ENCODE data around the gene IDH3B. TPM values are rescaled to one million over a fixed set of nuclear protein-coding genes. Genes with fewer than 3 reads are reported as not detected.
"Not testable (repeated sequence)": the region's sequence is repeated elsewhere in the genome, so short reads cannot be mapped to it uniquely, and the experiment has no call there.

IDH3B gene
- total RNA-seq, 1 donor from 2014 or later = 101 TPM

DNA sequence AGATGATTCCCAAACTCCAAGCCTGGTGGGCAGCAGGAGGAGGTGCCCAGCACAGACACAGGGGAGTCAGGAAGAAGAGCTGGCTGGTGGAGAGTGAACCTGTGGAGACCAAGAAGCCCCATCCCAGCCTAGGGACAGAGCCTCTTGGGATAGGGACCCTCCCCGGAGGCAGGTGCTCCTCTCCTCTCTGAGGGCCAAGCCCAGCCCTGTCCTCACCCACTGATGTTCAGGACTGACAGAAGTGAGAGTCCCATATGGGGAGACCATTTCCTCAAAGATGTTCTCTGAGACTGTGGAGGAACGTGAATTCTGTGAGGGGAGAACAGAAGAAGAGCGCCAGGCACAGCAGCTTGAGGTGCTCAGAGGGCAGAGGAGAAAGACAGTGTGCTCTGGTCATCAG is 26.2 kb upstream of the IDH3B start:
- peaks cover 82% of the 10 kb centered on the region for H3K27me3 Mint-ChIP-seq
- TF ChIP-seq, protein P1, sequence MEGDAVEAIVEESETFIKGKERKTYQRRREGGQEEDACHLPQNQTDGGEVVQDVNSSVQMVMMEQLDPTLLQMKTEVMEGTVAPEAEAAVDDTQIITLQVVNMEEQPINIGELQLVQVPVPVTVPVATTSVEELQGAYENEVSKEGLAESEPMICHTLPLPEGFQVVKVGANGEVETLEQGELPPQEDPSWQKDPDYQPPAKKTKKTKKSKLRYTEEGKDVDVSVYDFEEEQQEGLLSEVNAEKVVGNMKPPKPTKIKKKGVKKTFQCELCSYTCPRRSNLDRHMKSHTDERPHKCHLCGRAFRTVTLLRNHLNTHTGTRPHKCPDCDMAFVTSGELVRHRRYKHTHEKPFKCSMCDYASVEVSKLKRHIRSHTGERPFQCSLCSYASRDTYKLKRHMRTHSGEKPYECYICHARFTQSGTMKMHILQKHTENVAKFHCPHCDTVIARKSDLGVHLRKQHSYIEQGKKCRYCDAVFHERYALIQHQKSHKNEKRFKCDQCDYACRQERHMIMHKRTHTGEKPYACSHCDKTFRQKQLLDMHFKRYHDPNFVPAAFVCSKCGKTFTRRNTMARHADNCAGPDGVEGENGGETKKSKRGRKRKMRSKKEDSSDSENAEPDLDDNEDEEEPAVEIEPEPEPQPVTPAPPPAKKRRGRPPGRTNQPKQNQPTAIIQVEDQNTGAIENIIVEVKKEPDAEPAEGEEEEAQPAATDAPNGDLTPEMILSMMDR (conservative IDR thresholded peaks at IDR 0.05) = no peak
- no peaks in the 10 kb centered on the region for H3K9me3 Mint-ChIP-seq
- peaks cover 12% of the 10 kb centered on the region for H3K4me1 Mint-ChIP-seq (ENCODE audit: unreplicated experiment)
- no peak overlapping the region for H3K4me3 Mint-ChIP-seq
- DNase-seq (ENCODE audit: extremely low spot score, unreplicated experiment) = no peak
- no peak overlapping the region for H3K27ac Mint-ChIP-seq
- H3K36me3 Mint-ChIP-seq = no peaks in the 10 kb centered on the region

GRCh38 chr20:2688041-2688591 is 24.1 kb upstream of the IDH3B start:
- DNase-seq (ENCODE audit: extremely low spot score, unreplicated experiment) = no peak
- Mint-ChIP-seq H3K36me3 (no peaks in the 10 kb centered on the region), H3K27ac (no peak overlapping the region), H3K9me3 (no peaks in the 10 kb centered on the region), H3K27me3 (peaks cover 79% of the 10 kb centered on the region), H3K4me3 (no peak overlapping the region), H3K4me1 (ENCODE audit: unreplicated experiment) (peaks cover 7% of the 10 kb centered on the region)
- TF ChIP-seq, protein P1 (conservative IDR thresholded peaks at IDR 0.05) = peak; percentile 82

- TF ChIP-seq, protein P1 (conservative IDR thresholded peaks at IDR 0.05) = no peak
- no peak overlapping the region for H3K27ac Mint-ChIP-seq
- DNase-seq (ENCODE audit: extremely low spot score, unreplicated experiment) = no peak
- H3K9me3 Mint-ChIP-seq = no peaks in the 10 kb centered on the region
- H3K4me3 Mint-ChIP-seq = no peak overlapping the region
- H3K27me3 Mint-ChIP-seq = peaks cover 85% of the 10 kb centered on the region
- peaks cover 7% of the 10 kb centered on the region for H3K4me1 Mint-ChIP-seq (ENCODE audit: unreplicated experiment)
- no peaks in the 10 kb centered on the region for H3K36me3 Mint-ChIP-seq
Measured at GRCh38 chr20:2687514-2687913, 23.5 kb upstream of the IDH3B start.

- H3K27ac Mint-ChIP-seq; DNase-seq (ENCODE audit: extremely low spot score, unreplicated experiment); H3K4me3 Mint-ChIP-seq; H3K36me3 Mint-ChIP-seq; H3K9me3 Mint-ChIP-seq; H3K4me1 Mint-ChIP-seq (ENCODE audit: unreplicated experiment): not testable (repeated sequence)
- H3K27me3 Mint-ChIP-seq = peaks cover 80% of the 10 kb centered on the region
Measured at GRCh38 chr20:2684817-2685216, 20.8 kb upstream of the IDH3B start.

DNA sequence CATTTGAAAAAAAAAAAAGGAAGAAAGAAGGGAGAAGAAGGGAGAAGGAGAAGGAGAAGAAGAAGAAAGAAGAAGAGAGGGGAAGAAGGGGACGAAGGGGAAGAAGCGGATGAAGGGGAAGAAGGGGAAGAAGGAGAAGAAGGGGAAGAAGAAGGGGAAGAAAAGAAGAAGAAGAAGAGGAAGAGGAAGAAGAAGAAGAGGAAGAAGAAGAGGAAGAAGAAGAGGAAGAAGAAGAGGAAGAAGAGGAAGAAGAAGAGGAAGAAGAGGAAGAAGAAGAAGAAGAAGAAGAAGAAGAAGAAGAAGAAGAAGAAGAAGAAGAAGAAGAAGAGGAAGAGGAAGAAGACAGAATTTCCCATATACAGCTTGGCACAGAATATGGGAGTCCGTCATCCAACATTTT is 18.0 kb upstream of the IDH3B start:
- peaks cover 68% of the 10 kb centered on the region for H3K27me3 Mint-ChIP-seq
- H3K27ac Mint-ChIP-seq; H3K9me3 Mint-ChIP-seq; DNase-seq (ENCODE audit: extremely low spot score, unreplicated experiment); H3K4me1 Mint-ChIP-seq (ENCODE audit: unreplicated experiment); H3K36me3 Mint-ChIP-seq; H3K4me3 Mint-ChIP-seq: not testable (repeated sequence)

GRCh38 chr20:2680046-2680445 is 16.0 kb upstream of the IDH3B start:
- Mint-ChIP-seq H3K36me3 (no peaks in the 10 kb centered on the region), H3K4me1 (ENCODE audit: unreplicated experiment) (no peaks in the 10 kb centered on the region), H3K4me3 (no peak overlapping the region), H3K27me3 (peaks cover 56% of the 10 kb centered on the region), H3K27ac (no peak overlapping the region), H3K9me3 (no peaks in the 10 kb centered on the region)
- DNase-seq (ENCODE audit: extremely low spot score, unreplicated experiment) = no peak
- TF ChIP-seq, protein P1 (conservative IDR thresholded peaks at IDR 0.05) = no peak

DNA sequence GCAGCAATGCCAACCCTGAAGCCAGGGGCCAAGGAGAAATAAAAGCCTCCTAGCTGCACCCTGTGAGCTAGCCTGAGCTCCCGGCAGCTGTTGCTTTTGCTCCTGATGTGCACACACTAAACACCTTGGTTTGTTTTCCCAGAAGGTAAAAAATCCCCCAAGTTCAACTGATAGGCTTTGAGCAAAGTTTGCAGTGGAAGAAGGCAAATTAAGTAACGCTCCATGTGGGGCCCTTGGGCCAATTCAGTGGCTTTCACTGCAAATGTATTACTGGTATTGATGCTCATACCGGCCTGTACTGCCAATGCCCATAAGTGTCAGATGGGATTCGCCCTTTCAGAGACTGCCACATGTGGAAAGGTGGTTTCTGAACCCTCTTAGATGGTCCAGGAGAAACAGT is 9.4 kb upstream of the IDH3B start:
- Mint-ChIP-seq H3K27me3 (peaks cover 43% of the 10 kb centered on the region), H3K4me1 (ENCODE audit: unreplicated experiment) (no peaks in the 10 kb centered on the region), H3K4me3 (no peak overlapping the region), H3K36me3 (no peaks in the 10 kb centered on the region), H3K27ac (no peak overlapping the region), H3K9me3 (no peaks in the 10 kb centered on the region)
- TF ChIP-seq, protein P1 (conservative IDR thresholded peaks at IDR 0.05) = no peak
- DNase-seq (ENCODE audit: extremely low spot score, unreplicated experiment) = no peak
